OCI-LY3 (cell line): Measurements from ENCODE around the gene IGFBP6.

Experiments used
- CTCF ChIP-seq: fragments of 200-600, 300-600 bp; sonication (generic); IDR thresholded peaks from 2 replicates; pipeline ENCODE4 v1.5.1; 2014; ENCODE audit warnings: antibody characterized with exemption, low read length, low read depth
- EZH2phosphoT487 ChIP-seq: fragments of 200-600 bp; shearing (Covaris generic); IDR thresholded peaks from 2 replicates; pipeline ENCODE4 v1.6.1; 2018; ENCODE audit warnings: antibody characterized with exemption, mixed run types, low read depth

- TF ChIP-seq CTCF = no peak
- no peak for TF ChIP-seq EZH2phosphoT487
Observed at GRCh38 chr12:53050426-53051057, 46.9 kb upstream of the IGFBP6 start.
